CD14-positive monocyte (primary cell): ENCODE data around the gene TMEM151B. TPM values are rescaled to one million over a fixed set of nuclear protein-coding genes. Genes with fewer than 3 reads are reported as not detected.

Experiments used
- DNase-seq, 3 donors: peaks; one replicate each; pipeline ENCODE4 v3.0.0-alpha.2; 2011 to 2022
- H2AFZ ChIP-seq: 2 replicates; pipeline ENCODE4 v1.6.0; 2012; ENCODE audit warnings: mild to moderate bottlenecking, low read depth, low read length, inconsistent platforms; ENCODE audit not compliant: insufficient read depth, poor library complexity, severe bottlenecking
- H3K27ac ChIP-seq, 2 donors: 1 replicate in 1 of 2; 2 replicates in 1 of 2; pipeline ENCODE4 v1.5.1; 2012 to 2013; ENCODE audit warnings: low read length in 2 of 2, control low read depth in 1 of 2, inconsistent platforms in 1 of 2, low read depth in 1 of 2, mild to moderate bottlenecking in 1 of 2
- H3K27me3 ChIP-seq, 2 donors: one replicate each; pipeline versions ENCODE4 v1.6.0 to v1.6.1; 2011 to 2013; ENCODE audit warnings: low read length in 2 of 2; ENCODE audit not compliant: control insufficient read depth in 2 of 2, insufficient read depth in 2 of 2
- H3K36me3 ChIP-seq, 2 donors: replicated peaks in 1 of 2; 1 replicate in 1 of 2; 2 replicates in 1 of 2; pipeline versions ENCODE4 v1.5.1 to v1.6.1; 2012 to 2013; ENCODE audit warnings: low read length in 2 of 2, control low read depth in 1 of 2, inconsistent platforms in 1 of 2, mild to moderate bottlenecking in 1 of 2; ENCODE audit not compliant: insufficient read depth in 2 of 2, control insufficient read depth in 1 of 2
- H3K4me1 ChIP-seq, 2 donors: 1 replicate in 1 of 2; 2 replicates in 1 of 2; pipeline versions ENCODE4 v1.5.1 to v1.6.1; 2012 to 2013; ENCODE audit warnings: low read length in 2 of 2, control low read depth in 1 of 2, inconsistent platforms in 1 of 2, mild to moderate bottlenecking in 1 of 2, moderate library complexity in 1 of 2; ENCODE audit not compliant: insufficient read depth in 2 of 2, control insufficient read depth in 1 of 2
- H3K4me2 ChIP-seq: replicated peaks from 2 replicates; pipeline ENCODE3; 2012; ENCODE audit warnings: low read length, moderate library complexity, mild to moderate bottlenecking; ENCODE audit not compliant: poor library complexity, severe bottlenecking; ENCODE audit errors: extremely low read depth
- H3K4me3 ChIP-seq, 3 experiments: fragments of 200-600 bp in 1 of 3; sonication (generic) in 1 of 3; replicated peaks in 1 of 3; 1 replicate in 2 of 3; 2 replicates in 1 of 3; pipeline ENCODE4 v1.5.1; 2011 to 2013; ENCODE audit warnings: low read length in 3 of 3, mild to moderate bottlenecking in 3 of 3, control low read depth in 2 of 3, low read depth in 2 of 3, inconsistent platforms in 1 of 3, moderate library complexity in 1 of 3
- H3K79me2 ChIP-seq: 2 replicates; pipeline ENCODE4 v1.6.0; 2012; ENCODE audit warnings: mild to moderate bottlenecking, control low read depth, inconsistent platforms, low read length, moderate library complexity; ENCODE audit not compliant: insufficient read depth
- H3K9ac ChIP-seq: 2 replicates; pipeline ENCODE4 v1.6.0; 2017; ENCODE audit warnings: low read length, mild to moderate bottlenecking; ENCODE audit not compliant: insufficient read depth, poor library complexity, severe bottlenecking
- H3K9me3 ChIP-seq, 2 donors: replicated peaks in 1 of 2; 1 replicate in 1 of 2; 2 replicates in 1 of 2; pipeline versions ENCODE4 v1.5.1 to v1.6.1; 2012 to 2013; ENCODE audit warnings: low read length in 2 of 2, control low read depth in 1 of 2; ENCODE audit not compliant: control insufficient read depth in 1 of 2, insufficient read depth in 1 of 2
- H4K20me1 ChIP-seq: 2 replicates; pipeline ENCODE4 v1.6.0; 2012; ENCODE audit warnings: mild to moderate bottlenecking, low read length, control low read depth, moderate library complexity; ENCODE audit not compliant: insufficient read depth
- H3K27ac Mint-ChIP-seq, 7 donors: one replicate each; pipeline ENCODE4 v1.8.0; 2020; ENCODE audit warnings: mild to moderate bottlenecking in 7 of 7, mixed read lengths in 7 of 7, moderate library complexity in 6 of 7, inconsistent platforms in 2 of 7
- H3K27me3 Mint-ChIP-seq, 3 donors: one replicate each; pipeline ENCODE4 v1.8.0; 2021 to 2022; ENCODE audit warnings: low read depth in 3 of 3, mild to moderate bottlenecking in 3 of 3, mixed read lengths in 3 of 3, moderate library complexity in 3 of 3, inconsistent platforms in 1 of 3
- H3K36me3 Mint-ChIP-seq, 2 donors: one replicate each; pipeline ENCODE4 v1.8.0; 2020; ENCODE audit warnings: mixed read lengths in 2 of 2, inconsistent platforms in 1 of 2, mild to moderate bottlenecking in 1 of 2
- H3K4me1 Mint-ChIP-seq: one replicate; pipeline ENCODE4 v1.8.0; 2020; ENCODE audit warnings: mild to moderate bottlenecking, mixed read lengths
- H3K4me3 Mint-ChIP-seq, 2 donors: one replicate each; pipeline ENCODE4 v1.8.0; 2020; ENCODE audit warnings: mild to moderate bottlenecking in 2 of 2, mixed read lengths in 2 of 2, moderate library complexity in 1 of 2
- H3K9me3 Mint-ChIP-seq, 7 donors: one replicate each; pipeline ENCODE4 v1.8.0; 2020 to 2022; ENCODE audit warnings: mixed read lengths in 7 of 7, mild to moderate bottlenecking in 6 of 7, moderate library complexity in 6 of 7, inconsistent platforms in 2 of 7
- WGBS: methylation state at CpG from one replicate; pipeline ENCODE4 v1.1.5; 2013; ENCODE audit warnings: missing lambda C conversion rate; ENCODE audit not compliant: insufficient coverage; 5-methylcytosine and 5-hydroxymethylcytosine counted together
- intact Hi-C, 2 donors: fragments of 100-400 bp; cut with micrococcal nuclease; formaldehyde crosslinking; loops; one replicate each; pipeline versions ENCODE4 v1.15.0 to v1.15.1; 2023
- polyA plus RNA-seq, 3 donors: library from polyadenylated mRNA; depleted of rRNA in 1 of 3; unstranded in 2 of 3; stranded (reverse) in 1 of 3; fragments of 300-500 nt in 2 of 3; fragments of >200 nt in 1 of 3; fragmentation: Illumina TruSeq in 2 of 3; gene quantifications; 1 replicate in 2 of 3; 2 replicates in 1 of 3; pipeline ENCODE4 v1.2.3, GENCODE V29; 2012 to 2021
- TF ChIP-seq, protein P1 (sequence below): fragments of 200-600 bp; IDR thresholded peaks from one replicate; pipeline ENCODE4 v1.8.0; 2022; ENCODE audit warnings: antibody characterized with exemption, mild to moderate bottlenecking

Gene TMEM151B
- polyA plus RNA-seq, 3 donors: not detected

DNA sequence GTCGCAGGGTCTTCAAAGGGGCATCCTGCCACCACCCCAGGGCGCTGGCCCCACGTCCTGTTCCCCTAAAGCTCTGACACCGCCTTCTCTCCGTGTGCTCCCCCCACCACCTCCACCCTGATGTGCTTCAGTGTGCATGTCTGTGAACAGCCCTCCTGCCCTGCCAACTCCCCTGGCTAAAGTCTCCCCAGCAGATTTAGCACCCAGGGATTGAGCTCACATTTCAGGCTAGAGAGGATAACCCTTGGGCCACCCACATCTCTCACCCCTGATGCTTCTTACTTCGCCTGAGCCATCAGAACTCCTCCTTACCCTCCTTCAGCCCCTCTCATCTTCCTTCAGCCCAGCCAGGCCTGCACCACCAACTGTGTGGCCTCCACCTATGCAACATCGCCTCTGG is 7.5 kb downstream of the TMEM151B start:
- H3K27ac Mint-ChIP-seq: no peak overlapping the region
- no peak overlapping the region for H3K4me2 ChIP-seq

DNA sequence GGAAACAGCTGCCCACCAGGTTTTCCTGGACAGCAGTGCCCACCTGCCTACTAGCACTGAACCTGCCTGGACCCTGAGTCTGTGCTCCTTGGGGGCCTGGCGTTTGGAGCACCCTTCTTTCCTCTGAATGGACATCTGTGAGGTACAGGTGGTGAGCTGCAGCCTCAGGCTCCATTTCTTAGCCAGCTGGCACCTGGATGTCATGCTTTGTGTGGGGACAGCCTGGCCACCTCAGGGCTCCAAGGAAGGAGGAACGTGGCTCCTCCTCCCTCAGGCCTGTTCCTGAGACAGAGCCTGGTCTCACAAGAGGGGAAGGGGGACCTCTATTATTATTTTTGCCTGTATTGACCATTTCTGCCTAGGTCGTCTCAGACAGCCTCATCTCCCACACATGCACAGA is 8.1 kb downstream of the TMEM151B start:
- Histone ChIP-seq H3K79me2 (no peaks in the 10 kb centered on the region), H3K4me2 (no peak overlapping the region), H3K36me3 (no peaks in the 10 kb centered on the region), H4K20me1 (no peaks in the 10 kb centered on the region), H2AFZ (no peak overlapping the region), H3K27ac (no peak overlapping the region), H3K4me1 (peaks cover 0 to 7% of the 10 kb centered on the region in 2 donors), H3K9ac (no peak overlapping the region), H3K27me3 (peaks cover 14 to 71% of the 10 kb centered on the region in 2 donors), H3K4me3 (no peak overlapping the region), H3K9me3 (no peaks in the 10 kb centered on the region)
- TF ChIP-seq, protein P1, sequence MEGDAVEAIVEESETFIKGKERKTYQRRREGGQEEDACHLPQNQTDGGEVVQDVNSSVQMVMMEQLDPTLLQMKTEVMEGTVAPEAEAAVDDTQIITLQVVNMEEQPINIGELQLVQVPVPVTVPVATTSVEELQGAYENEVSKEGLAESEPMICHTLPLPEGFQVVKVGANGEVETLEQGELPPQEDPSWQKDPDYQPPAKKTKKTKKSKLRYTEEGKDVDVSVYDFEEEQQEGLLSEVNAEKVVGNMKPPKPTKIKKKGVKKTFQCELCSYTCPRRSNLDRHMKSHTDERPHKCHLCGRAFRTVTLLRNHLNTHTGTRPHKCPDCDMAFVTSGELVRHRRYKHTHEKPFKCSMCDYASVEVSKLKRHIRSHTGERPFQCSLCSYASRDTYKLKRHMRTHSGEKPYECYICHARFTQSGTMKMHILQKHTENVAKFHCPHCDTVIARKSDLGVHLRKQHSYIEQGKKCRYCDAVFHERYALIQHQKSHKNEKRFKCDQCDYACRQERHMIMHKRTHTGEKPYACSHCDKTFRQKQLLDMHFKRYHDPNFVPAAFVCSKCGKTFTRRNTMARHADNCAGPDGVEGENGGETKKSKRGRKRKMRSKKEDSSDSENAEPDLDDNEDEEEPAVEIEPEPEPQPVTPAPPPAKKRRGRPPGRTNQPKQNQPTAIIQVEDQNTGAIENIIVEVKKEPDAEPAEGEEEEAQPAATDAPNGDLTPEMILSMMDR: no peak
- intact Hi-C loops: no loop called here
- Mint-ChIP-seq H3K36me3 (peaks cover 0 to 4% of the 10 kb centered on the region in 2 donors), H3K27ac (no peak overlapping the region), H3K27me3 (peaks cover 43 to 79% (median 58%) of the 10 kb centered on the region in 3 donors), H3K9me3 (peaks cover 0 to 8% (median 0%) of the 10 kb centered on the region in 7 donors), H3K4me3 (no peak overlapping the region), H3K4me1 (peaks cover 8% of the 10 kb centered on the region)
- DNase-seq: no peak
- 60% methylated on average over 1 of the region's 3 CpGs for WGBS

More for the DNA sequence above, 7.5 kb downstream of the TMEM151B start:
- Histone ChIP-seq H3K27ac (no peak overlapping the region), H2AFZ (no peak overlapping the region), H3K27me3 (peaks cover 15 to 76% of the 10 kb centered on the region in 2 donors), H3K9me3 (no peaks in the 10 kb centered on the region), H3K4me3 (no peak overlapping the region), H3K79me2 (no peaks in the 10 kb centered on the region), H4K20me1 (no peaks in the 10 kb centered on the region), H3K4me1 (peaks cover 0 to 7% of the 10 kb centered on the region in 2 donors), H3K9ac (no peak overlapping the region), H3K36me3 (no peaks in the 10 kb centered on the region)
- peaks cover 0 to 4% of the 10 kb centered on the region in 2 donors for H3K36me3 Mint-ChIP-seq
- H3K27me3 Mint-ChIP-seq: peaks cover 44 to 82% (median 61%) of the 10 kb centered on the region in 3 donors
- H3K4me1 Mint-ChIP-seq: peaks cover 8% of the 10 kb centered on the region
- TF ChIP-seq, protein P1: no peak
- peaks cover 0 to 8% (median 0%) of the 10 kb centered on the region in 7 donors for H3K9me3 Mint-ChIP-seq
- no peak for DNase-seq
- intact Hi-C loops: no loop called here
- 87% methylated on average over 6 of the region's 7 CpGs for WGBS
- peak overlapping the region in 1 of 2 donors; percentile 79 for H3K4me3 Mint-ChIP-seq
